GM18526 (cell line): ENCODE results near the gene UTP25.

ENCODE experiments used
- POLR2A ChIP-seq: IDR thresholded peaks from 3 replicates; pipeline ENCODE4 v1.6.1; 2011; ENCODE audit not compliant: insufficient read length; ENCODE audit errors: extremely low read depth

UTP25 gene

DNA sequence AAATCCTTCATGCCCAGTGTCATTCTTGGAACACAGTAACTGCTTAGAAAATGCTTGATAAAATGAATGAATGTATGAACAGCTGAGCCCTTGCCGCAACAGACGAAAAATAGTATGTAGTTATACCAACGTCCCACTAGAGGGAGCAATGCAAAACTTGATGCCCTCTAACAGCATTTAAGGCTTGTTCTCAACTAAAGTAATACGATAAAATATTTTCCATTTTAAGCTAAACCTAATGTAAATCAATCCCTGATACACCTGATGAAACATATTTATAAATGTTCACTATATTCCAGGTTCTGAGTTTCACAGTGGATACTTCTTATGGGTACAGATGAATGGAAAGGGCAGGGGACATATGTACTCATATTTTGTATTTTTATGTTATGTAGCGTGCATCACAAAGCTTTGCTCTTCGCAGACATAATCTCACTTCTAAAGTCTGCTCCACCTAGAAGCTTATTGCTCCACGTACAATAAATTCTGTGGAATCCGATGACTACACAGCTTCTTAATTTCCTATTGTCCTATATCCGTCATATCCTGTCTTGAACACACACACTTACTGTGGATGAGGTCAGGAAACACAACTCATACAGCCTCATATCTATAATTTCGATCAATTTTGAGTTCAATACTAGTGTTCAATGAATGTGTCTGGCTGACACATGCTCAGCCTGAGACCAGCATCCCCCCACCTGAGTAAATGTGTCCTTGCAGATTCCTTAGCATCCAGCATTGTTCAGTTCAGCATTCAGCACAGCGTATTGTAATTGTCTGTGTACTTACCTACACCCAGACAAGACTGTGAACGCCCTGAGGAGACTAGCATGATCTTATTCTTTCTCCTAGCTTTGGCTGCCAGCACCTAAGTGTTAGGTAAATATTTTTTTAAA lies 4.4 kb upstream of the UTP25 start:
- no peak for TF ChIP-seq POLR2A

GRCh38 chr1:209825591-209826434 lies 2.0 kb upstream of the UTP25 start:
- no peak for TF ChIP-seq POLR2A

- no peak for TF ChIP-seq POLR2A
Measured at GRCh38 chr1:209829716-209830115, 1.9 kb downstream of the UTP25 start.

DNA sequence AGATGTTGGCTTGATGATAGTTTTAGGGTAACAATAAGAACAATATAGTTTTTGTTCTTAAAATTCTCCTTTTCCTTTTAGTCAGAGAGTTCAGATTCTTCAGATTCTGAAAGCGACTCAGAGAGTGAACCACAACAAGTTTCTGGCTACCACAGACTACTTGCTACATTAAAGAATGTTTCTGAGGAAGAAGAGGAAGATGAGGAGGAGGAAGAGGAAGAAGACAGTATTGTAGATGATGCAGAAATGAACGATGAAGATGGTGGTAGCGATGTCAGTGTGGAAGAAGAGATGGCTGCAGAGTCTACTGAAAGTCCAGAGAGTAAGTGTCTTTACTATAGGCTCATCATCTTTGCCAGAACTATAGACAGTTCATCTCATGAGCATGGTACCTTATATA lies 3.0 kb downstream of the UTP25 start:
- TF ChIP-seq POLR2A = no peak

DNA sequence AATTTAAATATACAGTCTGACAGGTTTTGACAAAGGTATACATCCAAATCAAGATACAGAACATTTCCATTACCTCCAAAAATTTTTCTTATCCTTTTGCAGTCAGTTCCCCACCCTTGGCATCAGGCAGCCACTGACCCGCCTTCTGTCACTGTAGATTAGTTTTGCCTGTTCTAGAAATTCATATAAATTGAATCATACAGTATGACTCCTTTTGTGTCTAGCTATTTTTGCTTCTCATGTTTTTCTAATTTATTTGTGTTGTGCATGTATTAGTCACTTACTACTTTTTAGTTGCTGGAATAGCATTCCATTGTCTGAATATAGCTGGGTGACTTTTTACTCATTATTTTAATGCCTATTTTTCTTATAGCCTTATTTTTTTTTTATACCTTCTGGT lies 3.8 kb downstream of the UTP25 start:
- TF ChIP-seq POLR2A = no peak

DNA sequence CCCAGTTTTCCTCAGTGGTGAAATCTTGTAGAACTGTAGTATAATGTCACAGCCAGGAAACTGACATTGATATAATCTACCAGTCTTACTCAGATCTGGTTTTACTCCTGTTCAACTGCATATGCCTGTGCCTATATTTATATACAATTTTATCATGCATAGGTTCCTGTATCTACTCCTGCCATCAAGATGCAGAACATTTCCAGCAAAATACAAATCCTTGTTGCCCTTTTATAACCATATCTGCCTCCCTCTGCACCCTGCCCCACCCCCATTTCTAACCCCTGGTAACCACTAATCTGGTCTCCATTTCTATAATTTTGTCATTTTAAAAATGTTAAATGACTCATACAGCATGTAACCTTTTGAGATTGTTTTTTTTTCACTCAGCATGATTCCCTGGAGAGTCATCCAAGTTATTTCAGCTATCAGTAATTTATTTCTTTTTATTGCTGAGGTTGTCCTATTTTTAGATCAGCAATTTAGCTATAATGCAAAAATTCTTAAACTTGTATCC lies 8.1 kb downstream of the UTP25 start:
- no peak for TF ChIP-seq POLR2A

DNA sequence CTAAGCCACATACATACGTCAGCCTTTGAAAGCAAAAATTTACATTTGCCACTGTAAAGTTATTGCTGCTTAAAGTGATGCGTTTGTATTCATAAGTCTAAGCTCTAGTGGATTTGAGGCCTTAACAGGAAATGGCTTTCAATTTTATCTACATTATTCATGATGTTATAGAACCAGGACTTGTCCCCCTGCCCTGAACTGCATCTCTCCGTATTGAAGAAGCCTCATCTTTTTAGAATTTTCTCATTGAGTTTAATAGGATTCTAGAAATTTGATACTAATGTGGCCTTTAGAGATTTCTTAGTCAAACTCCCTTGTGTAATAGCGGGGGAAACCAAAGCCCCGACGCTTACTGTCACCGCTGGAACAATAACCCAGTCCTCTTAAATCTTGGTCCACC lies 9.9 kb downstream of the UTP25 start:
- TF ChIP-seq POLR2A = no peak

DNA sequence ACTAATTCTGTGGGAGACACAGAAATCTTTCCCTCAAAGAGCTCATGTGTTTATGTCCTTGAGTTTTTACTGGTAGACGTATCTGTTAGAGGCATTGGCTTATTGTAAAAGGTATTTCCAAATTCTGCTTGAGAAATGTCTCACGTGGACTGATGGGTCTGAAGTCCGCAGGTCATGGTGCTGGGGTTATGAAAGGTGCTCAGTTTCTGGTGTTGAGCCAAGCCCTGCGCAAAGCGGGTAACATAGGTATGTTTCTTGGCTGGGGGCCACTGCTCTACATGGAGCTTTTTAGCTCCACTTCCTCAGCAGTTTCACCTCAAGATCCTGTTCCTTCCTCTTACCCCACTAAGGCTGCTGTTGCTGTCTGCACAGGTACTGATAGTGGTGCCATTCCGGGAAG lies 10.8 kb downstream of the UTP25 start:
- TF ChIP-seq POLR2A = no peak

- no peak for TF ChIP-seq POLR2A
Measured at GRCh38 chr1:209839875-209840546, 12.2 kb downstream of the UTP25 start.

GRCh38 chr1:209840611-209841010 lies 12.8 kb downstream of the UTP25 start:
- no peak for TF ChIP-seq POLR2A

DNA sequence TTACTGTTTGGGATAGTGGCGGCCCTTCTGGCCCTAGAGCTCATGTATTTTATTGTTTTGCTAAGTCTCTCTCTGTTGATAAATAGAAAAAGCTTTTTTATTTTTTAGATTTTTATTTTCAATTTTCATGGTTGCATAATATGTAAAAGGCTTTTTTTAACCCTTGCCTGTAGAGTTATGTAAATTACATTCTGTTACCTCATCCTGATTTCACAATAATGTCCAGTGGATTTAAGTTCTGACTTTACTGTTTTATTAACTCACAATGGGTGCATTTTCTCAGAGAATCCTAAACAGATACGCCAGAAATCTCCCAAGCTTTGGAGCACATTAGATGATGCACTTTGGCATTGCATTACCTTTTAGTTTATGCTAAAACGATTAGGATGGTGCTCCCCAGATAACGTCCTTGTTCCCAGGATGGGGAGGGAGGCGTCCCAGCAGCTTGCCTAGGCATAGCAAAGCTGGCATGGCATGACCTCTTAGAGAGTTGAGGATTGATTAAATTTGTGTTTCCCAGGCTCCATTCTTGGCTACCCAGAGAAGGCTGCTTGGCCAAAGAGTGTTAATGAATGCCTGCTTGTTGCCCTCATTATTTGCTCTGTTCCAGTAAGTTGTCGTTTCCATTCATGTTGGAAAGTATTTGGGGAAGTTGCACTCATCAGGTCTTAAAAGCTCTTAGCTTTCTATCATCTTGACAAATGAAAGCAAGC lies 17.1 kb downstream of the UTP25 start:
- no peak for TF ChIP-seq POLR2A

DNA sequence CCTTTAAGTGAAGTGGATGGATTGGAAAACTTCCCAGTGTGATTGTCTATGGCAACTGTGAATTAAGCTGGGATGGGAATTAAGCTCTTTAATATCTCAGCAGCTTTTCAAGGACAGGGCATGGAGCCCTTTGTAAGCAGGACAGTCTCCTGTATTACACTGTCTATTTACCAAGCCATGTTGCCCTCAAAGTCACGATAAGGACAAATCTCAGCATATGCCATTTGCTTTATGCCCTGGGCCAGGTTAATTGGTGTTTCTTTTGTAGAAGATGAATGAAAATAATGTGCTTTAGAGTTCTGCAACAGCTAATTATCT lies 17.6 kb downstream of the UTP25 start:
- TF ChIP-seq POLR2A = no peak

- TF ChIP-seq POLR2A = no peak
Measured at GRCh38 chr1:209849388-209849787, 21.6 kb downstream of the UTP25 start.

GRCh38 chr1:209850342-209850979 lies 22.7 kb downstream of the UTP25 start:
- TF ChIP-seq POLR2A = no peak
